ENCODE results near the gene ZNF280D.

ZNF280D gene

GRCh38 chr15:56608993-56609392 is 124.3 kb downstream of the ZNF280D start:
- no peak for TF ChIP-seq CTCF (IDR thresholded peaks at IDR 0.05; ENCODE audit: low read depth, low read length, missing control alignments)
- no peak overlapping the region for H3K4me3 ChIP-seq (replicated peaks; ENCODE audit: low read depth, low read length)
- no peak for DNase-seq (ENCODE audit: extremely low read depth, low read depth)

GRCh38 chr15:56608140-56608778 is 125.0 kb downstream of the ZNF280D start:
- H3K4me3 ChIP-seq (replicated peaks; ENCODE audit: low read depth, low read length), result no peak overlapping the region
- TF ChIP-seq CTCF (IDR thresholded peaks at IDR 0.05; ENCODE audit: low read depth, low read length, missing control alignments), result no peak
- DNase-seq (ENCODE audit: extremely low read depth, low read depth), result no peak

- DNase-seq (ENCODE audit: extremely low read depth, low read depth), result no peak
- no peak for TF ChIP-seq CTCF (IDR thresholded peaks at IDR 0.05; ENCODE audit: low read depth, low read length, missing control alignments)
- H3K4me3 ChIP-seq (replicated peaks; ENCODE audit: low read depth, low read length), result no peak overlapping the region
These were observed 131.1 kb downstream of the ZNF280D start for GRCh38 chr15:56602253-56602652.

- no peak for TF ChIP-seq CTCF (IDR thresholded peaks at IDR 0.05; ENCODE audit: low read depth, low read length, missing control alignments)
- no peak overlapping the region for H3K4me3 ChIP-seq (replicated peaks; ENCODE audit: low read depth, low read length)
- no peak for DNase-seq (ENCODE audit: extremely low read depth, low read depth)
These were observed 132.9 kb downstream of the ZNF280D start for GRCh38 chr15:56600380-56600779.

- DNase-seq (ENCODE audit: extremely low read depth, low read depth), result no peak
- no peak overlapping the region for H3K4me3 ChIP-seq (replicated peaks; ENCODE audit: low read depth, low read length)
- no peak for TF ChIP-seq CTCF (IDR thresholded peaks at IDR 0.05; ENCODE audit: low read depth, low read length, missing control alignments)
These were observed 134.3 kb downstream of the ZNF280D start for GRCh38 chr15:56598991-56599390.

GRCh38 chr15:56587686-56588085 is 145.6 kb downstream of the ZNF280D start:
- no peak overlapping the region for H3K4me3 ChIP-seq (replicated peaks; ENCODE audit: low read depth, low read length)
- TF ChIP-seq CTCF (IDR thresholded peaks at IDR 0.05; ENCODE audit: low read depth, low read length, missing control alignments), result no peak
- DNase-seq (ENCODE audit: extremely low read depth, low read depth), result no peak

GRCh38 chr15:56586206-56586605 is 147.1 kb downstream of the ZNF280D start:
- no peak overlapping the region for H3K4me3 ChIP-seq (replicated peaks; ENCODE audit: low read depth, low read length)
- no peak for DNase-seq (ENCODE audit: extremely low read depth, low read depth)
- no peak for TF ChIP-seq CTCF (IDR thresholded peaks at IDR 0.05; ENCODE audit: low read depth, low read length, missing control alignments)
